CD1c-positive myeloid dendritic cell (primary cell): Measurements from ENCODE around the gene STK11IP.

Experiments
- DNase-seq: peaks from one replicate; pipeline ENCODE4 v3.0.0-alpha.2; 2016; ENCODE audit errors: extremely low spot score

Gene STK11IP

GRCh38 chr2:219578811-219579613, 18.6 kb upstream of the STK11IP start:
- DNase-seq: peak; percentile 31

DNA sequence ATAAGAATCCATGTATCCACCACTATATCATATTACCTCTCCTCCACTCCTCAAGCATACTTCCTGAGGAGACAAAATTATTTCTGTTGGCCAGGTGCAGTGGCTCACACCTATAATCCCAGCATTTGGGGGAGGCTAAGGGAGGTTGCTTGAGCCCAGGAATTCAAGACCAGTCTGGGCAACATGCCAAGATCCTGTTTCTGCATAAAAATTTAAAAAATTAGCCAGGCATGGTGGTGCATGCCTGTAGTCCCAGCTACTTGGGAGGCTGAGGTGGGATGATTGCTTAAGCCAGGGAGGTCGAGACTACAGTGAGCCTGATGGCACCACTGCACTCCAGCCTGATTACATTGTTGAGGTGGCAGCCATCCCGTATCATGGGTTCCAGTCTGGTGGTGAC, 16.3 kb upstream of the STK11IP start:
- DNase-seq: no peak

GRCh38 chr2:219591091-219591490, 6.6 kb upstream of the STK11IP start:
- no peak for DNase-seq

DNA sequence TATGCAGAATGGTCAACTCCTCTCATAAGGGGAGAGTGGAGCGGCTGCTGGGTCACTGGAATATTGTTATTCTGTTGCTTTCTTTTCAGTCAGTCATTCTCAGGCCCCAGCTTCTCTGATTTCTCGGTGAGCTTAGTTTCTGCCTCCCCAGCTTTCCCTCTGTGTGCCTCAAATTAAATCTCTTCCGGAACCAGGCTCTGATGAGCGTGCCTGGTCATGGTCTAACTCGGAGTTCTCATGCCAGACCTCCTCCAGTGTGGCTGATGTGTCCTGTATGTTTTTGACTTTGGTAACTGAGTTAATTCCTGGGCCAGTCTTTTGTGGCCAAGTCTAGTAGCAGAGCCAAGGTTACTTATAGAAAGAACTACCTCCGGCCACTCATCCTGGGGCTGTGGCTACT, 4.9 kb upstream of the STK11IP start:
- no peak for DNase-seq

DNA sequence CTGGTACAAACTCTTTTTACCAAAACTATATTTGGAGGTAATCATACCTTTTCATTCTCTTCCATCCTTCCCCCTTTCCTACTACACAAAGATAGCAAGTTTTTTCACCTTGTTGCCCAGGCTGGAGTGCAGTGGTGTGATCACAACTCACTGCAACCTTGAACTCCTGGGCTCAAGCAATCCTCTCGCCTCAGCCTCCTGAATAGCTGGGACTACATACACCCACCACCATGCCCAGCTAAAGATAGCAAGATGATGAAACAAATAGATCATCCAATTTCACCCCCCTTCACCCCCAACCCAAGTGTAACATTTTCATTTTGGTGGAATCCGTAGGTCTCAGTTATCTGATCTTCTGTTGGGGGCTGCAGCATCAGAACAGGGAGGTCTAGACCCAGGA, 4.5 kb upstream of the STK11IP start:
- DNase-seq: no peak

DNA sequence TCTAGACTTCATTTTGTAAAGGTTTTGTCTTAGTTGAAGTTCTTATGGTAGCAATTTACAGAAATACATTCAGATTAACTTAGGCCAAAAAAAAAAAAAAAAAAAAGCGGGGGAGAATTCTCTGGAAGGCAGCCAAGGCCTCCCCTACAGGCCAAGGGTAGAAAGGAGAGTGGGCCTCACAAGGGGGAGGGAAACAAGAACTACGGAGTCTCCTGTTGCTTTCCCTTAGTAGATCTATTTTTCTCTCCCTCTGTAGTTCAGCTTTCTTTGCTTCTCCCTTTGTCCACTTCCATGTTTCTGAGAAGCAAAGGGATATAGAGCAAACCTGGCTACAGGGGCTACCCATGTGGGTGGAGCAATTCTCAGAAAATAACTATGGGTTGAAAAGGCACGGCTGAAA, 2.4 kb upstream of the STK11IP start:
- peak; percentile 5 for DNase-seq

- no peak for DNase-seq
These were observed 604 bp upstream of the STK11IP start for GRCh38 chr2:219596954-219597551.

GRCh38 chr2:219598308-219599078, 836 bp downstream of the STK11IP start:
- DNase-seq: peak; percentile 2

- DNase-seq: peak; percentile 60
These were observed 6.1 kb downstream of the STK11IP start for GRCh38 chr2:219603771-219604170.

GRCh38 chr2:219605607-219605954, 7.9 kb downstream of the STK11IP start:
- no peak for DNase-seq

DNA sequence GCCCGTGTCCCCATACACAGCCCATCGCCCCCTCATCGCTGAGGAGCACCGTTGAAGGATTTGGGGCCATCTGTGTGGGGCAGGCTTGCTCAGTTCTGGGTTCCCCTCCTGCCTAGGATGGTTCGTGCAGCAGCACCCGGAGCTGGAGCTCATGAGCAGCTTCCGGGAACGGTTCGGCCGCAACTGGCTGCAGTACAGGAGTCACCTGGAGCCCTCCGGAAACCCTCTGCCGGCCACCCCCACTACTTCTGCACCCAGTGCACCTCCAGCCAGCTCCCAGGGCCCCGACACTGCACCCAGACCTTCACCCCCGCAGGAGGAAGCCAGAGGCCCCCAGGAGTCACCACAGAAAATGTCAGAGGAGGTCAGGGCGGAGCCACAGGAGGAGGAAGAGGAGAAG, 10.3 kb downstream of the STK11IP start:
- no peak for DNase-seq

GRCh38 chr2:219608399-219608964, 10.8 kb downstream of the STK11IP start:
- DNase-seq: no peak

DNA sequence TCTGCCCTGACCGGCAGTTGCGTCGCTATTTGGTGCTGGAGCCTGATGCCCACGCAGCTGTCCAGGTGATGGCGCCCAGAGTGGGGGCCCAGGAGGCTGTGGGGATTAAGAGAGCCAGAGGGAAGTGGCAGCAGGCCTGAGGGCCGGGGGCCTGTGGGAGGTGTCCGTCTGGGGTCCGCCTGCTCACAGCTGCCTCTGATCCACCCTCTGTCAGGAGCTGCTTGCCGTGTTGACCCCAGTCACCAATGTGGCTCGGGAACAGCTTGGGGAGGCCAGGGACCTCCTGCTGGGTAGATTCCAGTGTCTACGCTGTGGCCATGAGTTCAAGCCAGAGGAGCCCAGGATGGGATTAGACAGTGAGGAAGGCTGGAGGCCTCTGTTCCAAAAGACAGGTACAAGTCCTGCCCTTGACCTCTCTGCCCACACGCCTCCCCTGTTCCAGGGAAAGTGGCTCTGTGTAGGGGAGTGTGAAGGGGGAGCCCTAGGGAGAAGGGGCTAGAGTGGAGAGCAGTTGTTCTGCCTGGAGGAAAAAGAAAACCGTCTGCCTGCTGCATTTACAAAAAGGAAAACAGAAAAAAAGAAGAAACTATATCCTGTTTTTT, 11.6 kb downstream of the STK11IP start:
- no peak for DNase-seq

GRCh38 chr2:219611306-219611705, 13.6 kb downstream of the STK11IP start:
- no peak for DNase-seq

DNA sequence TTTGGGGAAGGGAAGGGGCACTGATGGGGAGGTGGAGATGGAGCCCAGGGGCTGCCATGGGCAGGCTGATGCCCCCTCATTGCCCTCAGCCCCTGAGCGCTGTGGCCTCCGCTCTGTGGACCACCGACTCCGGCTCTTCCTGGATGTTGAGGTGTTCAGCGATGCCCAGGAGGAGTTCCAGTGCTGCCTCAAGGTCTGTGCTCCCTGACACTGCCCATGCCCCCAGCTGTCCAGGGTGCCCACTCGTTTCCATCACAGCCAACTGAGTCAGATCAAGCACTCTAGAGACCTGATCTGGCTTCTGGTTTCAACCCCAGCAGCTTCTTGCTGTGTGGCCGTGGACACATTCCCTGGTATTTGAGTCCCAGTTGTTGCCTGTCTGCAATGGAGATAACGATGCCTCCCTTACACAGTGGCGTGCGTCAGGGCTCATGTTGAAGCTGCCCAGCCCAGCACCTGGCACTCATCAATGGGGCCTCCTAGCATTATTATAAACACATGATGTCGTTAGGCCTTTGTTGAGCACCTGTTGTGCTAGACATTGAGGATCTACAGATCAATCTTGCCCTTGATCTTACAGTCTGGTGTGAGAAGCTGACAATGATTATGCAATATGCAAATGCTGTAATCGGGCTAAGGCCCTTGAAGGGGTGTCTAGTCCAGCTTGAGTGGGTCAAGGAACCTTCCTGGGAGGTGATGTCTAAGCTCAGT, 14.4 kb downstream of the STK11IP start:
- no peak for DNase-seq

GRCh38 chr2:219612577-219613286, 15.1 kb downstream of the STK11IP start:
- no peak for DNase-seq

- DNase-seq: no peak
These were observed 15.9 kb downstream of the STK11IP start for GRCh38 chr2:219613461-219614070.

DNA sequence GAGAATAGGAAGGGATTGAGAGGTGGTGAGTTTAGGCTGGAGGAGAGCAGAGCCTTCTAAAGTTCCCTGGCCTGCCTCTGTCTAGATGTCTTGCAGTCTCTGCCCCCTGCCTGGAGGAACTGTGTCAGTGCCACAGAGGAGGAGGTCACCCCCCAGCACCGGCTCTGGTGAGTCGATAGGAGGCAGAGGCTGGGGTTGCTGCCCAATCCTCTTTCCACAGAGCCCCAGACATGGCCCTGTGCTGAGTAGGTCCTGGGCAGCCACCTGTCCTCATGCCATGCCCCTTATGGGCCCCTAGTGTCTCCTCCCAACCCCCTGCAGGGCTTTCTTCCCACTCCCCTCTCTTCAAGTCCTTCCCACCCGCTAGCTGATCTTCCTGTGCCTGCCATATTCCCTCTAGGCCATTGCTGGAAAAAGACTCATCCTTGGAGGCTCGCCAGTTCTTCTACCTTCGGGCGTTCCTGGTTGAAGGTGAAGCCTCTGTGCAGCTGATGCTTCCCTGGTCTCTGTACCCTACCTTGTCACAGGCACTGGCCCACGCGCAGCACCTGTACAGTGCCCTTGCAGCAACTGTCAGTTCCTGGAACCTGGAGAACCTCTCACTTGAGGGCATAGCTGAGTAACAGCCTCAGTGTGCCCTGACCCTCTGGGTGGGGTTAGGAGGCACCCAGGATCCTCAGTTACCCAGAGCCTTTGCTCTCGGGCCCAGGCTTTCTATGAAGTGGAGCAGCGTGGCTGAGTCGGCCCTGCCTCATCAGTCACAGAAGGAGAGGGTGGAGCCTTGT, 16.6 kb downstream of the STK11IP start:
- no peak for DNase-seq

- DNase-seq: no peak
These were observed 17.4 kb downstream of the STK11IP start for GRCh38 chr2:219615036-219615435.

DNA sequence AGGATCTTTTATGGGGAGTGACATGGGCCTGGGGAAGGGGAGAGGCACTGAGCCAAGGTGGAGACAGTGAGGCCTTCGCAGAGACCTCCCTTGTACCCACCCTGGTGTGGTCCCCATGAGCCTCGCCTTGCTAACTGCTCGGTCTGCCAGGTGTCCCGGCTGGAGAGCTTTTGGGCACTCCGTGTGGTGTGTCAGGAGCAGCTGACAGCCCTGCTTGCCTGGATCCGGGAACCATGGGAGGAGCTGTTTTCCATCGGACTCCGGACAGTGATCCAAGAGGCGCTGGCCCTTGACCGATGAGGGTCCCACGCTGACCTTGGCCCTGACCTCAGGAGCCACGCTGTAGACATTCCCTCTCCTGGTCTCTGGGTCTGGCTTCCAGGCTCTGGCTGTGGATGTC, 18.2 kb downstream of the STK11IP start:
- DNase-seq: no peak
